IMR-90 (cell line): ENCODE data around the gene C10orf62. TPM values are rescaled to one million over a fixed set of nuclear protein-coding genes. Genes with fewer than 3 reads are reported as not detected.

Source experiments
- ATAC-seq: fragments of 200-7000 bp; cut with Tn5 transposase; 2 replicates; pipeline ENCODE4 v1.9.1; 2020; ENCODE audit warnings: low read depth, mild to moderate bottlenecking, moderate library complexity
- BruUV-seq: library from RNA; stranded (reverse); fragments of 400-500 nt; replicated peaks from 2 replicates; lab custom pipeline; 2021; lab: Mats Ljungman, UMichigan
- CTCF ChIA-PET: fragments of 300-600 bp; formaldehyde crosslinking; extraction: SDS; loops from one replicate; lab custom pipeline; 2021; ENCODE audit warnings: antibody characterized with exemption; lab: Yijun Ruan, JAX
- POLR2A ChIA-PET: fragments of 300-600 bp; sonication (Branson Sonifier 250); formaldehyde crosslinking; loops from one replicate; lab custom pipeline; 2022; ENCODE audit warnings: antibody characterized with exemption; ENCODE audit not compliant: unreplicated experiment; lab: Charles Lee
- DNase-seq: peaks from one replicate; pipeline ENCODE4 v3.0.0; 2013
- H2AFZ ChIP-seq: replicated peaks from 2 replicates; pipeline ENCODE3; 2013; ENCODE audit warnings: low read length, mild to moderate bottlenecking; ENCODE audit not compliant: poor library complexity
- H2AK5ac ChIP-seq: 2 replicates; pipeline ENCODE4 v1.6.1; 2013; ENCODE audit warnings: low read depth, low read length, inconsistent platforms
- H2AK9ac ChIP-seq: replicated peaks from 2 replicates; pipeline ENCODE3; 2013; ENCODE audit warnings: mild to moderate bottlenecking, low read depth, low read length, moderate library complexity; ENCODE audit not compliant: poor library complexity
- H2BK120ac ChIP-seq: 2 replicates; pipeline ENCODE4 v1.6.1; 2013; ENCODE audit warnings: low read depth, low read length, inconsistent platforms
- H2BK15ac ChIP-seq: 3 replicates; pipeline ENCODE4 v1.6.1; 2013; ENCODE audit warnings: low read depth, low read length, inconsistent platforms
- H2BK20ac ChIP-seq: 2 replicates; pipeline ENCODE4 v1.6.1; 2013; ENCODE audit warnings: low read depth, mild to moderate bottlenecking, inconsistent platforms, low read length, moderate library complexity
- H2BK5ac ChIP-seq: 2 replicates; pipeline ENCODE4 v1.6.1; 2013; ENCODE audit warnings: mild to moderate bottlenecking, low read depth, low read length, inconsistent platforms; ENCODE audit not compliant: poor library complexity, severe bottlenecking
- H3K14ac ChIP-seq: replicated peaks from 2 replicates; pipeline ENCODE4 v1.6.1; 2013; ENCODE audit warnings: low read depth, low read length, inconsistent platforms
- H3K18ac ChIP-seq: 2 replicates; pipeline ENCODE4 v1.6.1; 2013; ENCODE audit warnings: low read depth, low read length, control low read depth
- H3K23ac ChIP-seq: 2 replicates; pipeline ENCODE4 v1.6.1; 2013; ENCODE audit warnings: low read depth, low read length, inconsistent platforms
- H3K27ac ChIP-seq: 2 replicates; pipeline ENCODE4 v1.5.1; 2013; ENCODE audit warnings: mild to moderate bottlenecking, control low read depth, low read length; ENCODE audit not compliant: insufficient read depth
- H3K27me3 ChIP-seq: 2 replicates; pipeline ENCODE4 v1.6.1; 2013; ENCODE audit warnings: low read length; ENCODE audit not compliant: control insufficient read depth, insufficient read depth
- H3K36me3 ChIP-seq: 2 replicates; pipeline ENCODE4 v1.6.1; 2013; ENCODE audit warnings: low read length, mixed read lengths; ENCODE audit not compliant: control insufficient read depth, insufficient read depth
- H3K4ac ChIP-seq: 2 replicates; pipeline ENCODE4 v1.6.1; 2013; ENCODE audit warnings: low read depth, low read length, inconsistent platforms
- H3K4me1 ChIP-seq: 2 replicates; pipeline ENCODE4 v1.6.1; 2013; ENCODE audit warnings: low read length, mixed read lengths; ENCODE audit not compliant: control insufficient read depth, insufficient read depth
- H3K4me2 ChIP-seq: 2 replicates; pipeline ENCODE4 v1.6.1; 2013; ENCODE audit warnings: low read depth, mild to moderate bottlenecking, control low read depth, low read length, moderate library complexity
- H3K4me3 ChIP-seq: 2 replicates; pipeline ENCODE4 v1.5.1; 2013; ENCODE audit warnings: low read depth, mild to moderate bottlenecking, control low read depth, low read length, moderate library complexity; ENCODE audit not compliant: insufficient read depth
- H3K56ac ChIP-seq: 2 replicates; pipeline ENCODE4 v1.6.1; 2013; ENCODE audit warnings: low read length, inconsistent platforms; ENCODE audit not compliant: insufficient read depth; ENCODE audit errors: extremely low read depth
- H3K79me1 ChIP-seq, 2 experiments: 2 replicates each; pipeline ENCODE4 v1.6.1; 2013; ENCODE audit warnings: low read length in 2 of 2, inconsistent platforms in 1 of 2, low read depth in 1 of 2
- H3K9ac ChIP-seq: 2 replicates; pipeline ENCODE4 v1.6.1; 2013; ENCODE audit warnings: low read depth, low read length, control low read depth
- H3K9me1 ChIP-seq: 2 replicates; pipeline ENCODE4 v1.6.1; 2013; ENCODE audit warnings: low read length, inconsistent platforms; ENCODE audit not compliant: insufficient read depth
- H3K9me3 ChIP-seq: 2 replicates; pipeline ENCODE4 v1.6.1; 2013; ENCODE audit warnings: low read length; ENCODE audit not compliant: control insufficient read depth, insufficient read depth
- H4K20me1 ChIP-seq: 2 replicates; pipeline ENCODE4 v1.6.1; 2013; ENCODE audit warnings: low read length, inconsistent platforms; ENCODE audit not compliant: insufficient read depth
- H4K5ac ChIP-seq: 2 replicates; pipeline ENCODE4 v1.6.1; 2013; ENCODE audit warnings: mild to moderate bottlenecking, low read depth, low read length, control low read depth
- H4K8ac ChIP-seq, 2 experiments: 2 replicates each; pipeline ENCODE4 v1.6.1; 2013; ENCODE audit warnings: low read depth in 2 of 2, low read length in 2 of 2, control low read depth in 1 of 2, inconsistent platforms in 1 of 2
- H4K91ac ChIP-seq: 2 replicates; pipeline ENCODE4 v1.6.1; 2013; ENCODE audit warnings: low read depth, low read length, inconsistent platforms; ENCODE audit not compliant: insufficient read depth
- BHLHE40 ChIP-seq: fragments of 150-350 bp; IDR thresholded peaks from 2 replicates; pipeline ENCODE4 v1.6.1; 2016; ENCODE audit warnings: mild to moderate bottlenecking, low read depth, low read length
- CEBPB ChIP-seq: IDR thresholded peaks from 2 replicates; pipeline ENCODE4 v1.6.1; 2012; ENCODE audit warnings: low read depth, low read length, improper control_type of control experiment
- CHD1 ChIP-seq: IDR thresholded peaks from 2 replicates; pipeline ENCODE4 v1.6.1; 2012; ENCODE audit warnings: low read depth, low read length, improper control_type of control experiment
- CTCF ChIP-seq: conservative IDR thresholded peaks from 2 replicates; pipeline ENCODE4 v1.5.1; 2012; ENCODE audit warnings: mild to moderate bottlenecking, low read depth, low read length, improper control_type of control experiment
- ELK1 ChIP-seq: fragments of 150-350 bp; IDR thresholded peaks from 2 replicates; pipeline ENCODE4 v1.6.1; 2016; ENCODE audit warnings: low read depth, mild to moderate bottlenecking, low read length, moderate library complexity, borderline replicate concordance
- FOS ChIP-seq: fragments of 150-350 bp; IDR thresholded peaks from 2 replicates; pipeline ENCODE4 v1.6.1; 2016; ENCODE audit warnings: low read depth, low read length
- MAFK ChIP-seq: IDR thresholded peaks from 2 replicates; pipeline ENCODE4 v1.6.1; 2012; ENCODE audit warnings: low read depth, low read length, improper control_type of control experiment
- MAZ ChIP-seq: IDR thresholded peaks from 2 replicates; pipeline ENCODE4 v1.6.1; 2012; ENCODE audit warnings: low read depth, mild to moderate bottlenecking, low read length, improper control_type of control experiment, moderate library complexity, borderline replicate concordance
- MXI1 ChIP-seq: IDR thresholded peaks from 2 replicates; pipeline ENCODE4 v1.6.1; 2012; ENCODE audit warnings: low read depth, mild to moderate bottlenecking, low read length, moderate library complexity, borderline replicate concordance
- NFE2L2 ChIP-seq: fragments of 150-350 bp; IDR thresholded peaks from 2 replicates; pipeline ENCODE4 v1.6.1; 2016; ENCODE audit warnings: low read depth, mild to moderate bottlenecking, low read length
- POLR2A ChIP-seq: IDR thresholded peaks from 2 replicates; pipeline ENCODE4 v1.6.1; 2012; ENCODE audit warnings: mild to moderate bottlenecking, low read depth, low read length
- RAD21 ChIP-seq: IDR thresholded peaks from 2 replicates; pipeline ENCODE4 v1.6.1; 2012; ENCODE audit warnings: low read length, improper control_type of control experiment
- RCOR1 ChIP-seq: IDR thresholded peaks from 2 replicates; pipeline ENCODE4 v1.6.1; 2012; ENCODE audit warnings: mild to moderate bottlenecking, low read length, improper control_type of control experiment; ENCODE audit not compliant: insufficient replicate concordance
- RFX5 ChIP-seq: IDR thresholded peaks from 2 replicates; pipeline ENCODE4 v1.8.0; 2012; ENCODE audit warnings: low read depth, mild to moderate bottlenecking, low read length, moderate library complexity
- SMC3 ChIP-seq: fragments of 150-350 bp; IDR thresholded peaks from 2 replicates; pipeline ENCODE4 v1.6.1; 2016; ENCODE audit warnings: low read depth, mild to moderate bottlenecking, antibody characterized with exemption, low read length, moderate library complexity
- WGBS, 2 experiments: methylation state at CpG; one replicate each; pipeline versions ENCODE4 v1.1.5 to v1.1.7; 2013; ENCODE audit warnings: missing lambda C conversion rate in 2 of 2; ENCODE audit not compliant: insufficient read length in 1 of 2; ENCODE audit errors: extremely low coverage in 2 of 2; 5-methylcytosine and 5-hydroxymethylcytosine counted together
- dilution Hi-C: fragments of 300-500 bp; cut with HindIII; formaldehyde crosslinking; loops from one replicate; pipeline ENCODE4 v1.14.3; 2018; ENCODE audit warnings: low sequenced_read_pairs; ENCODE audit not compliant: unreplicated experiment
- in situ Hi-C: fragments of 300-500 bp; cut with MboI; formaldehyde crosslinking; loops from 3 replicates; pipeline ENCODE4 v1.14.3; 2019; ENCODE audit warnings: low sequenced_read_pairs, inconsistent platforms, mixed read lengths
- intact Hi-C: fragments of 100-400 bp; cut with micrococcal nuclease; formaldehyde crosslinking; loops from 2 replicates; pipeline ENCODE4 v1.10.0; 2022
- polyA plus RNA-seq, 3 experiments: library from polyadenylated mRNA; depleted of rRNA; stranded (reverse); fragments of >200 nt; gene quantifications; 2 replicates each; pipeline ENCODE4 v1.2.3, GENCODE V29; 2012; ENCODE audit warnings: low replicate concordance in 1 of 3
- total RNA-seq: library from RNA; depleted of rRNA; stranded (reverse); fragments of >200 nt; gene quantifications from 2 replicates; pipeline ENCODE4 v1.2.3, GENCODE V29; 2012
- TF ChIP-seq, protein P1 (sequence below): fragments of 150-350 bp; IDR thresholded peaks from 2 replicates; pipeline ENCODE4 v1.6.1; 2017; ENCODE audit warnings: mild to moderate bottlenecking, antibody characterized with exemption, low read length, low read depth

Gene C10orf62
- total and polyA plus RNA-seq, 2 of the 4 experiments (the other 2 are of a cell fraction) = not detected

GRCh38 chr10:97628228-97628627, 38.7 kb downstream of the C10orf62 start:
- H3K9me1 ChIP-seq = peaks cover 13% of the 10 kb centered on the region
- dilution Hi-C loops (no loop called here), in situ Hi-C loops (no loop called here), intact Hi-C loops (no loop called here)
- no peak overlapping the region for H2BK20ac ChIP-seq
- no peak overlapping the region for H3K4ac ChIP-seq
- ChIA-PET CTCF (interaction anchor here (0.6 to 0.9 kb wide), 2 partner anchors 13 to 507 kb away, joined by 3 read pairs; no protein-coding TSS in a partner anchor), POLR2A (interaction anchor here (1.0 kb wide), 1 partner anchor 13 kb away, joined by 3 read pairs; no protein-coding TSS in a partner anchor)
- H3K27me3 ChIP-seq = no peaks in the 10 kb centered on the region
- no peak overlapping the region for H2AFZ ChIP-seq
- DNase-seq (no peak), ATAC-seq (peak; percentile 8)
- H4K8ac ChIP-seq = no peak overlapping the region
- H3K4me1 ChIP-seq = peaks cover 17% of the 10 kb centered on the region
- no peak overlapping the region for H2BK120ac ChIP-seq
- H3K56ac ChIP-seq = no peak overlapping the region
- no peak overlapping the region for H4K91ac ChIP-seq
- no peaks in the 10 kb centered on the region for H3K36me3 ChIP-seq
- no peak overlapping the region for H3K14ac ChIP-seq
- H3K18ac ChIP-seq = no peak overlapping the region
- no peaks in the 10 kb centered on the region for H3K9me3 ChIP-seq
- H2AK5ac ChIP-seq = no peak overlapping the region
- H3K9ac ChIP-seq = no peak overlapping the region
- TF ChIP-seq, protein P1, sequence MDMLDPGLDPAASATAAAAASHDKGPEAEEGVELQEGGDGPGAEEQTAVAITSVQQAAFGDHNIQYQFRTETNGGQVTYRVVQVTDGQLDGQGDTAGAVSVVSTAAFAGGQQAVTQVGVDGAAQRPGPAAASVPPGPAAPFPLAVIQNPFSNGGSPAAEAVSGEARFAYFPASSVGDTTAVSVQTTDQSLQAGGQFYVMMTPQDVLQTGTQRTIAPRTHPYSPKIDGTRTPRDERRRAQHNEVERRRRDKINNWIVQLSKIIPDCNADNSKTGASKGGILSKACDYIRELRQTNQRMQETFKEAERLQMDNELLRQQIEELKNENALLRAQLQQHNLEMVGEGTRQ = no peak
- no peak for TF ChIP-seq RFX5
- no peak for TF ChIP-seq FOS
- no peak for TF ChIP-seq MAZ
- TF ChIP-seq BHLHE40 = no peak
- TF ChIP-seq CEBPB = no peak
- no peak for TF ChIP-seq CHD1
- no peak for TF ChIP-seq MAFK
- TF ChIP-seq NFE2L2 = no peak
- TF ChIP-seq RAD21 = no peak
- no peak for TF ChIP-seq POLR2A
- no peak for TF ChIP-seq RCOR1
- no peak for TF ChIP-seq CTCF
- no peak for TF ChIP-seq MXI1
- no peak for TF ChIP-seq ELK1
- TF ChIP-seq SMC3 = no peak
- no peak overlapping the region for H2AK9ac ChIP-seq
- H3K4me2 ChIP-seq = peak overlapping the region; percentile 14; the same call in 1 of the 2 replicates
- WGBS, 2 experiments = 100% methylated on average over 1 of the region's 3 CpGs; no CpG with 5 or more reads in 1 of the 2 experiments
- peaks cover 3 to 22% of the 10 kb centered on the region in 2 experiments; a peak in 3 of 4 replicates for H3K79me1 ChIP-seq
- no peak overlapping the region for H3K4me3 ChIP-seq
- no TSS peak for BruUV-seq
- no peak overlapping the region for H4K5ac ChIP-seq
- H4K20me1 ChIP-seq = no peaks in the 10 kb centered on the region
- H3K23ac ChIP-seq = peak overlapping the region; percentile 29; the same call in 1 of the 2 replicates
- H3K27ac ChIP-seq = peak overlapping the region; percentile 61; the same call in 1 of the 2 replicates
- no peak overlapping the region for H2BK15ac ChIP-seq
- H2BK5ac ChIP-seq = no peak overlapping the region
